Endothelial cell of umbilical vein (primary cell): ENCODE measurements around the gene FAM120A. TPM values are rescaled to one million over a fixed set of nuclear protein-coding genes. Genes with fewer than 3 reads are reported as not detected.

Source experiments
- BruUV-seq: library from RNA; stranded (reverse); fragments of 400-500 nt; replicated peaks from 2 replicates; lab custom pipeline; 2021; lab: Mats Ljungman, UMichigan
- CTCF ChIA-PET: fragments of 300-600, 350-600 bp; sonication (Branson Sonifier 250); formaldehyde crosslinking; loops from one replicate; lab custom pipeline; 2021; ENCODE audit warnings: antibody characterized with exemption, inconsistent platforms; lab: Charles Lee
- POLR2A ChIA-PET: fragments of 300-600, 350-600 bp; sonication (Branson Sonifier 250); formaldehyde crosslinking; loops from one replicate; lab custom pipeline; 2021; ENCODE audit warnings: antibody characterized with exemption, inconsistent platforms; lab: Charles Lee
- DNase-seq: peaks from one replicate; pipeline ENCODE4 v3.0.0-alpha.2; 2011; ENCODE audit warnings: low read depth, low spot score
- FAIRE-seq: peaks from 2 replicates; lab custom pipeline; 2011; peaks lifted over from hg19 to GRCh38; lab: Jason Lieb, UNC
- H2AFZ ChIP-seq: 2 replicates; pipeline ENCODE4 v1.6.0; 2012; ENCODE audit warnings: low read depth, low read length, control low read depth, inconsistent platforms
- H3K27ac ChIP-seq: 2 replicates; pipeline ENCODE4 v1.5.1; 2011; ENCODE audit warnings: low read depth, mild to moderate bottlenecking, control low read depth, low read length, moderate library complexity; ENCODE audit not compliant: insufficient read depth
- H3K27me3 ChIP-seq, 2 experiments: 2 replicates each; pipeline versions ENCODE4 v1.6.0 to v1.6.1; 2011; ENCODE audit warnings: low read length in 2 of 2, mixed read lengths in 1 of 2; ENCODE audit not compliant: control insufficient read depth in 2 of 2, insufficient read depth in 2 of 2
- H3K36me3 ChIP-seq, 2 experiments: 2 replicates in 1 of 2; 3 replicates in 1 of 2; pipeline ENCODE4 v1.5.1; 2011; ENCODE audit warnings: low read length in 2 of 2, mild to moderate bottlenecking in 1 of 2, moderate library complexity in 1 of 2; ENCODE audit not compliant: control insufficient read depth in 2 of 2, insufficient read depth in 2 of 2; ENCODE audit errors: extremely low read depth in 1 of 2
- H3K4me1 ChIP-seq: 3 replicates; pipeline ENCODE4 v1.5.1; 2011; ENCODE audit warnings: mild to moderate bottlenecking, low read length; ENCODE audit not compliant: control insufficient read depth, insufficient read depth; ENCODE audit errors: extremely low read depth
- H3K4me2 ChIP-seq: 2 replicates; pipeline ENCODE4 v1.6.1; 2011; ENCODE audit warnings: low read length, control low read depth, mixed read lengths; ENCODE audit not compliant: insufficient read depth
- H3K4me3 ChIP-seq, 3 experiments: fragments of 200-600 bp in 1 of 3; sonication (generic), shearing (Covaris generic) in 1 of 3; replicated peaks in 1 of 3; 2 replicates each; pipeline ENCODE4 v1.5.1; 2011 to 2016; ENCODE audit warnings: control low read depth in 3 of 3, low read length in 3 of 3, mild to moderate bottlenecking in 2 of 3, inconsistent platforms in 1 of 3, low read depth in 1 of 3, moderate library complexity in 1 of 3; ENCODE audit not compliant: insufficient read depth in 1 of 3
- H3K79me2 ChIP-seq: 2 replicates; pipeline ENCODE4 v1.6.0; 2012; ENCODE audit warnings: low read length, inconsistent platforms; ENCODE audit not compliant: control insufficient read depth, insufficient read depth
- H3K9ac ChIP-seq: replicated peaks from 2 replicates; pipeline ENCODE3; 2011; ENCODE audit warnings: low read length, control low read depth; ENCODE audit not compliant: insufficient read depth; ENCODE audit errors: extremely low read depth
- H3K9me1 ChIP-seq: replicated peaks from 3 replicates; pipeline ENCODE4 v1.6.0; 2011; ENCODE audit warnings: mild to moderate bottlenecking, low read length; ENCODE audit not compliant: control insufficient read depth, insufficient read depth; ENCODE audit errors: extremely low read depth
- H3K9me3 ChIP-seq: replicated peaks from 2 replicates; pipeline ENCODE4 v1.5.1; 2012; ENCODE audit warnings: low read length, inconsistent platforms; ENCODE audit not compliant: control insufficient read depth, insufficient read depth
- H4K20me1 ChIP-seq: replicated peaks from 2 replicates; pipeline ENCODE3; 2011; ENCODE audit warnings: mild to moderate bottlenecking, low read length; ENCODE audit not compliant: control insufficient read depth, insufficient read depth; ENCODE audit errors: extremely low read depth
- EZH2 ChIP-seq: IDR thresholded peaks from 2 replicates; pipeline ENCODE4 v1.6.1; 2012; ENCODE audit warnings: borderline replicate concordance, low read depth, mild to moderate bottlenecking, moderate library complexity, low read length, inconsistent platforms; ENCODE audit not compliant: severe bottlenecking
- FOS ChIP-seq: IDR thresholded peaks from 2 replicates; pipeline ENCODE4 v1.6.1; 2011; ENCODE audit warnings: mild to moderate bottlenecking, low read length, moderate library complexity, borderline replicate concordance; ENCODE audit not compliant: insufficient read depth
- GATA2 ChIP-seq: IDR thresholded peaks from 2 replicates; pipeline ENCODE4 v1.7.0; 2011; ENCODE audit warnings: low read depth, mild to moderate bottlenecking, moderate library complexity, mixed read lengths, low read length; ENCODE audit not compliant: insufficient read length, insufficient read depth
- JUN ChIP-seq: IDR thresholded peaks from 2 replicates; pipeline ENCODE4 v1.6.1; 2011; ENCODE audit warnings: borderline replicate concordance, low read depth; ENCODE audit not compliant: insufficient read length, insufficient read depth
- MYC ChIP-seq: IDR thresholded peaks from one replicate; pipeline ENCODE4 v1.6.1; 2011; ENCODE audit warnings: mild to moderate bottlenecking, low read depth, low read length
- POLR2A ChIP-seq: IDR thresholded peaks from 2 replicates; pipeline ENCODE4 v1.6.1; 2012; ENCODE audit warnings: low read depth, mild to moderate bottlenecking, control low read depth, low read length
- POLR2AphosphoS5 ChIP-seq: IDR thresholded peaks from 2 replicates; pipeline ENCODE4 v1.6.1; 2012; ENCODE audit warnings: low read depth, mild to moderate bottlenecking, control low read depth, low read length, moderate library complexity; ENCODE audit not compliant: insufficient read depth
- dilution Hi-C: fragments of 300-500 bp; cut with MboI; formaldehyde crosslinking; loops from one replicate; pipeline ENCODE4 v1.15.0; 2019; ENCODE audit warnings: low sequenced_read_pairs; ENCODE audit not compliant: extremely low pct_ligation_motif_present
- intact Hi-C: fragments of 100-400 bp; cut with micrococcal nuclease; formaldehyde crosslinking; loops from one replicate; pipeline ENCODE4 v1.10.0; 2022
- polyA plus RNA-seq, 4 experiments: library from polyadenylated mRNA; depleted of rRNA in 3 of 4; stranded (reverse) in 3 of 4; unstranded in 1 of 4; fragments of >200 nt; gene quantifications; 2 replicates each; pipeline versions ENCODE4 v1.2.1 to v1.2.3, GENCODE V29; 2011 to 2012; ENCODE audit warnings: missing spikeins in 1 of 4
- total RNA-seq: library from RNA; stranded (reverse); gene quantifications from 2 replicates; pipeline ENCODE4 v1.2.3, GENCODE V29; 2021
- TF ChIP-seq, protein P1 (sequence below), 2 donors: IDR thresholded peaks; 1 replicate in 1 of 2; 2 replicates in 1 of 2; pipeline ENCODE4 v1.5.1; 2011; ENCODE audit warnings: low read length in 2 of 2, mild to moderate bottlenecking in 2 of 2, moderate library complexity in 2 of 2, control low read depth in 1 of 2, inconsistent platforms in 1 of 2, low read depth in 1 of 2; ENCODE audit not compliant: insufficient read depth in 1 of 2; ENCODE audit errors: extremely low read depth in 1 of 2
- TF ChIP-seq, protein P2 (sequence below): IDR thresholded peaks from 2 replicates; pipeline ENCODE4 v1.6.1; 2011; ENCODE audit not compliant: insufficient read depth, insufficient read length

FAM120A gene
- total and polyA plus RNA-seq, 2 donors (not counting 3 experiments of a cell fraction or from before 2014, with no cell fraction given), result 66.8 to 126 TPM

DNA sequence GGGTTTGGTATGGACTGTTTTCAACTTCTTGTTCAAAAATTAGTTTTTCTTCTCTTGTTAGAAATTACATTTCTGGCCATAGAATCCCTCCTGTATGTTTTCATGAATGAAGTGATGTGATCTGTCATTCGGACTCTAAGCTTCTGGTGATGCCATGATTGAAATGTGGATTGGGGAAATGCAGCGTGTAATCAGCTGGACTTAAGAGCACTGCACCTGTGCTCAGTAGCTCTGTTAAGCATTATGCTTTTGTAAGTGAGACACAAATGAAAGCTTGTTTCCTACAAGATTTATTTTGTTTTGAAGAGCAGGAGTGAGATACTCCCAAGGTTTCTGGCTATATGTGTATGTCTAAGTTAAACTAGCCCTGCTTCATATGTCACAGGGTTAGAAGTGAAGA, 25.9 kb downstream of the FAM120A start:
- Histone ChIP-seq H3K9ac (no peak overlapping the region), H4K20me1 (no peaks in the 10 kb centered on the region), H3K4me1 (peaks cover 2% of the 10 kb centered on the region), H3K27ac (no peak overlapping the region), H3K27me3 (no peaks in the 10 kb centered on the region), H3K9me1 (no peaks in the 10 kb centered on the region), H3K4me2 (no peak overlapping the region), H3K36me3 (peaks cover 0 to 5% of the 10 kb centered on the region in 2 experiments), H2AFZ (no peak overlapping the region), H3K4me3 (no peak overlapping the region), H3K9me3 (no peaks in the 10 kb centered on the region), H3K79me2 (peaks cover 83% of the 10 kb centered on the region)
- BruUV-seq, result no TSS peak
- DNase-seq, result no peak
- ChIA-PET POLR2A (no interaction called here), CTCF (interaction anchor here (1.4 to 3.0 kb wide), 3 partner anchors 9 to 89 kb away, joined by 5 to 12 read pairs (median 11); no protein-coding TSS in a partner anchor)
- TF ChIP-seq, protein P1, sequence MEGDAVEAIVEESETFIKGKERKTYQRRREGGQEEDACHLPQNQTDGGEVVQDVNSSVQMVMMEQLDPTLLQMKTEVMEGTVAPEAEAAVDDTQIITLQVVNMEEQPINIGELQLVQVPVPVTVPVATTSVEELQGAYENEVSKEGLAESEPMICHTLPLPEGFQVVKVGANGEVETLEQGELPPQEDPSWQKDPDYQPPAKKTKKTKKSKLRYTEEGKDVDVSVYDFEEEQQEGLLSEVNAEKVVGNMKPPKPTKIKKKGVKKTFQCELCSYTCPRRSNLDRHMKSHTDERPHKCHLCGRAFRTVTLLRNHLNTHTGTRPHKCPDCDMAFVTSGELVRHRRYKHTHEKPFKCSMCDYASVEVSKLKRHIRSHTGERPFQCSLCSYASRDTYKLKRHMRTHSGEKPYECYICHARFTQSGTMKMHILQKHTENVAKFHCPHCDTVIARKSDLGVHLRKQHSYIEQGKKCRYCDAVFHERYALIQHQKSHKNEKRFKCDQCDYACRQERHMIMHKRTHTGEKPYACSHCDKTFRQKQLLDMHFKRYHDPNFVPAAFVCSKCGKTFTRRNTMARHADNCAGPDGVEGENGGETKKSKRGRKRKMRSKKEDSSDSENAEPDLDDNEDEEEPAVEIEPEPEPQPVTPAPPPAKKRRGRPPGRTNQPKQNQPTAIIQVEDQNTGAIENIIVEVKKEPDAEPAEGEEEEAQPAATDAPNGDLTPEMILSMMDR (IDR thresholded peaks at IDR 0.05; ENCODE audit: extremely low read depth in 1 of 2, insufficient read depth in 1 of 2, low read depth in 1 of 2, low read length in 2 of 2), result no peak
- TF ChIP-seq JUN, result no peak
- TF ChIP-seq POLR2AphosphoS5, result no peak
- TF ChIP-seq FOS, result no peak
- no peak for TF ChIP-seq GATA2
- TF ChIP-seq EZH2, result no peak
- TF ChIP-seq, protein P2, sequence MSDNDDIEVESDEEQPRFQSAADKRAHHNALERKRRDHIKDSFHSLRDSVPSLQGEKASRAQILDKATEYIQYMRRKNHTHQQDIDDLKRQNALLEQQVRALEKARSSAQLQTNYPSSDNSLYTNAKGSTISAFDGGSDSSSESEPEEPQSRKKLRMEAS, result no peak
- no peak for TF ChIP-seq MYC
- no peak for TF ChIP-seq POLR2A
- dilution Hi-C loops, result no loop called here
- no peak for FAIRE-seq
- intact Hi-C loops, result no loop called here
